Measurements from ENCODE around the gene DNAJC5. TPM values are rescaled to one million over a fixed set of nuclear protein-coding genes. Genes with fewer than 3 reads are reported as not detected.

DNAJC5 gene
- total RNA-seq, 2 experiments from 2014 or later, result 27.5 to 27.7 TPM

- POLR2A ChIA-PET, result no interaction called here
- no peaks in the 10 kb centered on the region for H4K20me1 ChIP-seq (ENCODE audit: insufficient read depth, low read length)
These were observed 56.7 kb downstream of the DNAJC5 start for GRCh38 chr20:63951398-63952209.

GRCh38 chr20:63952210-63952535 is 57.2 kb downstream of the DNAJC5 start:
- intact Hi-C loops (cut with micrococcal nuclease; ENCODE audit: unreplicated experiment), result no loop called here
- H3K9me3 ChIP-seq (ENCODE audit: low read length), result no peaks in the 10 kb centered on the region
- CTCF ChIA-PET (ENCODE audit: unreplicated experiment), result interaction anchor here (0.6 kb wide), 1 partner anchor 37 kb away, joined by 3 read pairs; no protein-coding TSS in a partner anchor
- POLR2A ChIA-PET, result no interaction called here
- peaks cover 34% of the 10 kb centered on the region for H3K4me1 ChIP-seq (ENCODE audit: insufficient read depth, low read length, poor library complexity, severe bottlenecking)
- no peaks in the 10 kb centered on the region for H4K20me1 ChIP-seq (ENCODE audit: insufficient read depth, low read length)
- H3K79me2 ChIP-seq (ENCODE audit: insufficient read depth, low read depth, low read length), result peaks cover 38% of the 10 kb centered on the region; the same call in 1 of the 2 replicates
- BruUV-seq (replicated peaks), result no TSS peak
- no peaks in the 10 kb centered on the region; the same call in 1 of the 2 replicates for H3K36me3 ChIP-seq (ENCODE audit: insufficient read depth, low read length)
- no peak for TF ChIP-seq CTCF (conservative IDR thresholded peaks at IDR 0.05; ENCODE audit: low read length)
- TF ChIP-seq EZH2phosphoT487 (IDR thresholded peaks at IDR 0.05; ENCODE audit: borderline replicate concordance, low read depth, low read length), result no peak
- no peak overlapping the region for H3K4me2 ChIP-seq (ENCODE audit: low read length)
- H3K4me3 ChIP-seq (ENCODE audit: low read depth, low read length, poor library complexity, severe bottlenecking), result no peak overlapping the region
- DNase-seq (ENCODE audit: low spot score), result no peak
- H3K9me2 ChIP-seq (ENCODE audit: insufficient read depth, low read length), result no peaks in the 10 kb centered on the region
- H2AFZ ChIP-seq (ENCODE audit: low read length), result no peak overlapping the region
- H3K27ac ChIP-seq (ENCODE audit: low read depth, low read length, poor library complexity, severe bottlenecking), result no peak overlapping the region

More at GRCh38 chr20:63951398-63952209, 56.7 kb downstream of the DNAJC5 start:
- H3K9me2 ChIP-seq (ENCODE audit: insufficient read depth, low read length), result no peaks in the 10 kb centered on the region
- no peak for DNase-seq (ENCODE audit: low spot score)
- no peaks in the 10 kb centered on the region for H3K9me3 ChIP-seq (ENCODE audit: low read length)
- intact Hi-C loops (cut with micrococcal nuclease; ENCODE audit: unreplicated experiment), result no loop called here
- H3K4me3 ChIP-seq (ENCODE audit: low read depth, low read length, poor library complexity, severe bottlenecking), result no peak overlapping the region
- no TSS peak for BruUV-seq (replicated peaks)
- H3K4me2 ChIP-seq (ENCODE audit: low read length), result no peak overlapping the region
- H2AFZ ChIP-seq (ENCODE audit: low read length), result no peak overlapping the region
- H3K79me2 ChIP-seq (ENCODE audit: insufficient read depth, low read depth, low read length), result peaks cover 38% of the 10 kb centered on the region; the same call in 1 of the 2 replicates
- TF ChIP-seq EZH2phosphoT487 (IDR thresholded peaks at IDR 0.05; ENCODE audit: borderline replicate concordance, low read depth, low read length), result no peak
- TF ChIP-seq CTCF (conservative IDR thresholded peaks at IDR 0.05; ENCODE audit: low read length), result no peak
- H3K4me1 ChIP-seq (ENCODE audit: insufficient read depth, low read length, poor library complexity, severe bottlenecking), result peaks cover 28% of the 10 kb centered on the region
- no peaks in the 10 kb centered on the region; the same call in 1 of the 2 replicates for H3K36me3 ChIP-seq (ENCODE audit: insufficient read depth, low read length)
- no peak overlapping the region for H3K27ac ChIP-seq (ENCODE audit: low read depth, low read length, poor library complexity, severe bottlenecking)
- CTCF ChIA-PET (ENCODE audit: unreplicated experiment), result interaction anchor here (0.6 kb wide), 1 partner anchor 36 kb away, joined by 3 read pairs; no protein-coding TSS in a partner anchor

DNA sequence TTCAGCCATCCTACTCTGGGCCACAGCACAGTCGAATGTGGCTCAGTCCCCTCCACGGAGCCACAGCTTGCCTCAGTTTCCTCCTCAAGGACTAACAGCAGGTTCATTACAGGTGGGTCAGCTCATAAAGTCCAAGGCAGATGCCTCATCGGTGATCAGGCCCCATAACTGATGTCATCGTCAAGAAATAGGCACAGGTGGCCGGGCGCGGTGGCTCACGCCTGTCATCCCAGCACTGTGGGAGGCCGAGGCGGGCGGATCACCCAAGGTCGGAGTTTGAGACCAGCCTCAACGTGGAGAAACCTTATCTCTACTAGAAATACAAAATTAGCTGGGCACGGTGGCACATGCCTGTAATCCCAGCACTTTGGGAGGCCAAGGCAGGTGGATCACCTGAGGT is 57.8 kb downstream of the DNAJC5 start:
- ChIA-PET POLR2A (no interaction called here), CTCF (ENCODE audit: unreplicated experiment) (no interaction called here)
- no peak overlapping the region for H2AFZ ChIP-seq (ENCODE audit: low read length)
- intact Hi-C loops (cut with micrococcal nuclease; ENCODE audit: unreplicated experiment), result no loop called here
- TF ChIP-seq CTCF (conservative IDR thresholded peaks at IDR 0.05; ENCODE audit: low read length) (no peak), EZH2phosphoT487 (IDR thresholded peaks at IDR 0.05; ENCODE audit: borderline replicate concordance, low read depth, low read length) (no peak)
- BruUV-seq (replicated peaks), result no TSS peak
- H3K36me3 ChIP-seq (ENCODE audit: insufficient read depth, low read length), result no peaks in the 10 kb centered on the region; the same call in 1 of the 2 replicates
- H3K9me2 ChIP-seq (ENCODE audit: insufficient read depth, low read length), result no peaks in the 10 kb centered on the region
- no peak overlapping the region for H3K27ac ChIP-seq (ENCODE audit: low read depth, low read length, poor library complexity, severe bottlenecking)
- H3K9me3 ChIP-seq (ENCODE audit: low read length), result no peaks in the 10 kb centered on the region
- H3K4me2 ChIP-seq (ENCODE audit: low read length), result no peak overlapping the region
- no peak for DNase-seq (ENCODE audit: low spot score)
- H3K4me1 ChIP-seq (ENCODE audit: insufficient read depth, low read length, poor library complexity, severe bottlenecking), result peaks cover 40% of the 10 kb centered on the region
- H4K20me1 ChIP-seq (ENCODE audit: insufficient read depth, low read length), result no peaks in the 10 kb centered on the region
- H3K4me3 ChIP-seq (ENCODE audit: low read depth, low read length, poor library complexity, severe bottlenecking), result no peak overlapping the region
- H3K79me2 ChIP-seq (ENCODE audit: insufficient read depth, low read depth, low read length), result peaks cover 36% of the 10 kb centered on the region; the same call in 1 of the 2 replicates

Data from OCI-LY7 (cell line).